SK-N-SH treated with all-trans-retinoic acid at 6 μM for 48 hours (cell line): ENCODE data around the gene SDK1.

Source experiments
- ATAC-seq: fragments of 200-7000 bp; cut with Tn5 transposase; 3 replicates; pipeline ENCODE4 v1.9.1; 2020; ENCODE audit warnings: mild to moderate bottlenecking, moderate library complexity
- ARNTL ChIP-seq: fragments of 450-650 bp; formaldehyde crosslinking; IDR thresholded peaks from 2 replicates; pipeline ENCODE4 v1.5.0; 2020; ENCODE audit warnings: low read depth, mild to moderate bottlenecking, moderate library complexity, borderline replicate concordance
- BACH2 ChIP-seq: fragments of 250-450 bp; sonication (Bioruptor Pico); IDR thresholded peaks from 2 replicates; pipeline ENCODE4 v1.9.0; 2021; ENCODE audit warnings: mild to moderate bottlenecking, borderline replicate concordance
- CSDC2 ChIP-seq: fragments of 250-450 bp; sonication (Bioruptor Pico); IDR thresholded peaks from 2 replicates; pipeline ENCODE4 v1.5.0; 2020; ENCODE audit warnings: mild to moderate bottlenecking, moderate library complexity
- CSRNP3 ChIP-seq: fragments of 250-450 bp; sonication (Bioruptor Pico); IDR thresholded peaks from 2 replicates; pipeline ENCODE4 v1.5.1; 2021; ENCODE audit warnings: mild to moderate bottlenecking, moderate library complexity
- ESRRG ChIP-seq: fragments of 250-450 bp; sonication (Bioruptor Pico); IDR thresholded peaks from 2 replicates; pipeline ENCODE4 v1.6.1; 2021; ENCODE audit warnings: mild to moderate bottlenecking
- GLIS3 ChIP-seq: fragments of 250-450 bp; sonication (Bioruptor Pico); IDR thresholded peaks from 2 replicates; pipeline ENCODE4 v1.5.0; 2020; ENCODE audit warnings: mild to moderate bottlenecking, moderate library complexity
- ISL1 ChIP-seq: fragments of 250-450 bp; sonication (Bioruptor Pico); IDR thresholded peaks from 2 replicates; pipeline ENCODE4 v2.1.2; 2022; ENCODE audit warnings: mild to moderate bottlenecking, moderate library complexity
- OSR1 ChIP-seq: fragments of 250-450 bp; sonication (Bioruptor Pico); IDR thresholded peaks from 2 replicates; pipeline ENCODE4 v1.8.0; 2022; ENCODE audit warnings: moderate library complexity, mild to moderate bottlenecking, inconsistent platforms
- PATZ1 ChIP-seq: fragments of 250-450 bp; sonication (Bioruptor Pico); IDR thresholded peaks from 2 replicates; pipeline ENCODE4 v1.8.0; 2020; ENCODE audit warnings: mild to moderate bottlenecking, moderate library complexity, borderline replicate concordance
- POU6F1 ChIP-seq: fragments of 250-450 bp; sonication (Bioruptor Pico); IDR thresholded peaks from 2 replicates; pipeline ENCODE4 v1.8.0; 2021; ENCODE audit warnings: low read depth, mild to moderate bottlenecking, moderate library complexity, borderline replicate concordance
- PPARA ChIP-seq: fragments of 250-450 bp; sonication (Bioruptor Pico); IDR thresholded peaks from 2 replicates; pipeline ENCODE4 v1.5.0; 2020; ENCODE audit warnings: mild to moderate bottlenecking, borderline replicate concordance
- RARB ChIP-seq: fragments of 250-450 bp; sonication (Bioruptor Pico); IDR thresholded peaks from 2 replicates; pipeline ENCODE4 v1.8.0; 2021; ENCODE audit warnings: mild to moderate bottlenecking, moderate library complexity
- SNAI2 ChIP-seq: fragments of 250-450 bp; sonication (Bioruptor Pico); IDR thresholded peaks from 2 replicates; pipeline ENCODE4 v1.5.0; 2020; ENCODE audit warnings: mild to moderate bottlenecking, moderate library complexity
- TCF4 ChIP-seq: fragments of 250-450 bp; sonication (Bioruptor Pico); IDR thresholded peaks from 2 replicates; pipeline ENCODE4 v1.8.0; 2021; ENCODE audit warnings: mild to moderate bottlenecking, moderate library complexity, borderline replicate concordance
- TOX ChIP-seq: fragments of 250-450 bp; sonication (Bioruptor Pico); IDR thresholded peaks from 2 replicates; pipeline ENCODE4 v1.8.0; 2021; ENCODE audit warnings: mild to moderate bottlenecking, moderate library complexity, borderline replicate concordance
- TSHZ2 ChIP-seq: fragments of 250-450 bp; sonication (Bioruptor Pico); IDR thresholded peaks from 2 replicates; pipeline ENCODE4 v1.5.0; 2020; ENCODE audit warnings: mild to moderate bottlenecking, moderate library complexity
- ZC3H10 ChIP-seq: fragments of 250-450 bp; sonication (Bioruptor Pico); IDR thresholded peaks from 2 replicates; pipeline ENCODE4 v1.5.1; 2021; ENCODE audit warnings: mild to moderate bottlenecking, moderate library complexity
- ZFP3 ChIP-seq: fragments of 250-450 bp; sonication (Bioruptor Pico); IDR thresholded peaks from 2 replicates; pipeline ENCODE4 v1.5.0; 2020; ENCODE audit warnings: mild to moderate bottlenecking, moderate library complexity
- ZFP30 ChIP-seq: fragments of 450-650 bp; formaldehyde crosslinking; IDR thresholded peaks from 2 replicates; pipeline ENCODE4 v1.5.0; 2022; ENCODE audit warnings: mild to moderate bottlenecking, moderate library complexity
- ZNF565 ChIP-seq: fragments of 450-650 bp; formaldehyde crosslinking; conservative IDR thresholded peaks from 2 replicates; pipeline ENCODE4 v1.5.0; 2020; ENCODE audit warnings: low read depth, mild to moderate bottlenecking, moderate library complexity
- ZNF70 ChIP-seq: fragments of 450-650 bp; formaldehyde crosslinking; IDR thresholded peaks from 2 replicates; pipeline ENCODE4 v1.5.0; 2020; ENCODE audit warnings: mild to moderate bottlenecking, moderate library complexity
- ZNF8 ChIP-seq: fragments of 450-650 bp; formaldehyde crosslinking; IDR thresholded peaks from 2 replicates; pipeline ENCODE4 v1.5.0; 2020; ENCODE audit warnings: mild to moderate bottlenecking, moderate library complexity

The SDK1 gene

GRCh38 chr7:3552499-3552898 is 251.4 kb downstream of the SDK1 start (continued):
- TF ChIP-seq CSRNP3 (CRISPR knock-in tag) (no peak), RARB (CRISPR knock-in tag) (no peak), PATZ1 (CRISPR knock-in tag) (no peak)
- TF ChIP-seq, all 23 proteins: peak for 0

- ATAC-seq = peak; percentile 92
- TF ChIP-seq TSHZ2 (peak; percentile 76; the same call in 1 of the 2 replicates), SNAI2 (0 out of 2 replicates have a peak, but pooled peaks have one; percentile 27), TCF4 (CRISPR knock-in tag) (peak; percentile 89), ZNF70 (CRISPR knock-in tag) (no peak), ISL1 (peak; percentile 47; the same call in 1 of the 2 replicates)
Observed at GRCh38 chr7:3558400-3558799, 257.3 kb downstream of the SDK1 start.

GRCh38 chr7:3559278-3559677 is 258.2 kb downstream of the SDK1 start:
- peak; percentile 77 for ATAC-seq
- TF ChIP-seq ESRRG (CRISPR knock-in tag) = peak; percentile 51; the same call in 1 of the 2 replicates
- no peak for TF ChIP-seq CSDC2 (CRISPR knock-in tag)
- TF ChIP-seq ZFP3 (CRISPR knock-in tag) = 0 out of 2 replicates have a peak, but pooled peaks have one; percentile 54
- no peak for TF ChIP-seq ZFP30
- no peak for TF ChIP-seq ZNF70 (CRISPR knock-in tag)
- TF ChIP-seq ZNF8 (CRISPR knock-in tag) = no peak
- no peak for TF ChIP-seq POU6F1 (CRISPR knock-in tag)
- no peak for TF ChIP-seq TOX (CRISPR knock-in tag)
- TF ChIP-seq ISL1 = peak; percentile 75
- no peak for TF ChIP-seq RARB (CRISPR knock-in tag)
- TF ChIP-seq ARNTL (CRISPR knock-in tag) = no peak
- TF ChIP-seq SNAI2 = no peak
- TF ChIP-seq TCF4 (CRISPR knock-in tag) = no peak

GRCh38 chr7:3560495-3560894 is 259.4 kb downstream of the SDK1 start:
- no peak for ATAC-seq
- no peak for TF ChIP-seq PPARA
- no peak for TF ChIP-seq RARB (CRISPR knock-in tag)
- no peak for TF ChIP-seq ZFP30
- TF ChIP-seq PATZ1 (CRISPR knock-in tag) = no peak
- TF ChIP-seq ESRRG (CRISPR knock-in tag) = no peak
- TF ChIP-seq ZNF565 (CRISPR knock-in tag) = no peak
- TF ChIP-seq GLIS3 (CRISPR knock-in tag) = no peak
- no peak for TF ChIP-seq SNAI2
- no peak for TF ChIP-seq ZC3H10 (CRISPR knock-in tag)
- TF ChIP-seq ZFP3 (CRISPR knock-in tag) = no peak
- no peak for TF ChIP-seq ARNTL (CRISPR knock-in tag)
- TF ChIP-seq BACH2 (CRISPR knock-in tag) = no peak
- TF ChIP-seq CSRNP3 (CRISPR knock-in tag) = no peak
- no peak for TF ChIP-seq TCF4 (CRISPR knock-in tag)
- no peak for TF ChIP-seq OSR1
- TF ChIP-seq TOX (CRISPR knock-in tag) = no peak
